Posterior vena cava (tissue), 2 donors: Measurements from ENCODE around the gene HASPIN. TPM values are rescaled to one million over a fixed set of nuclear protein-coding genes. Genes with fewer than 3 reads are reported as not detected.

Experiments used
- DNase-seq: peaks from one replicate; pipeline ENCODE4 v3.0.0-alpha.2; 2020; ENCODE audit warnings: low spot score
- intact Hi-C, 2 donors: fragments of 100-400 bp; cut with DNase I; formaldehyde crosslinking; loops; one replicate each; pipeline versions ENCODE4 v1.14.1 to v1.14.2; 2022 to 2023
- total RNA-seq, 2 donors: library from RNA; stranded (reverse); fragmentation: NEBNext Ultra II Directional; extraction: Animal tissue kit (Norgen Biotek cat#: 25700); gene quantifications; one replicate each; pipeline ENCODE4 v1.2.1, GENCODE V29; 2021
- donor health status: DM: yes; HTN: yes; CAD: no.
- donor health status: DM: yes; HTN: yes; CAD: no.

HASPIN gene
- total RNA-seq, 2 donors from 2014 or later = 0.24 TPM; not detected in 1

DNA sequence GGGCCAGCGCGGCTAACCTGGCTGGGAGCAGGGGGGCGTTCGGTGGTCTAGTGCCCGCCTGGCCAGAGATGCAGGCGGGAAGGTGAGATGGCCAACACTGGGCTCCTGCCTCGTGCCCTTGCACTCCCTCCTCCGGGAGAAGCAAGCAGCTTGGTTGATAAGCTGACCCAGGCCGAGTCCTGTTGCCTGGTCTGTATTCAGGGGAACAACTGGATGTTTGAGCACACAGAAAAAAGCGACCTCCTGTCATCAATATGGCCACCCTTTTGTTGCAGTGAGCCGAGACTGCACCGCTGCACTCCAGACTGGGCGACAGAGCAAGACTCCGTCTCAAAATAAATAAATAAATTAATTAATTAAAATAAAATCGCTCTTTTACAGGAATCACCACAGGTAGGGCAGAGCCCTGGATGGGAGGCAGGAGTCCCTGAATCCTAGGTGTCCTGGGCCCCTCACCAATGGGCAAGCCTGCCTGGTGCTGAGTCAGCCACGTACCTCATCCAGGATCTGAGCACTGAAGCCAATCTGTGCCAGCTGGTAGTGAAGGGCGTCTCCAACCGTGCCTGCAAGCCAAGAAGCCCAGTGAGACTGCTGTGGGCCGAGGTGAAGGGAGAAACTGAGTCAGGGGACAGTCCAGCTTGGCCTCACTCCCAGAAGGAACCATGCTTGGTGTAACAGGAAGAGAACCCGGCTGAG lies 31.8 kb downstream of the HASPIN start:
- DNase-seq = no peak
- intact Hi-C loops = no loop called here

DNA sequence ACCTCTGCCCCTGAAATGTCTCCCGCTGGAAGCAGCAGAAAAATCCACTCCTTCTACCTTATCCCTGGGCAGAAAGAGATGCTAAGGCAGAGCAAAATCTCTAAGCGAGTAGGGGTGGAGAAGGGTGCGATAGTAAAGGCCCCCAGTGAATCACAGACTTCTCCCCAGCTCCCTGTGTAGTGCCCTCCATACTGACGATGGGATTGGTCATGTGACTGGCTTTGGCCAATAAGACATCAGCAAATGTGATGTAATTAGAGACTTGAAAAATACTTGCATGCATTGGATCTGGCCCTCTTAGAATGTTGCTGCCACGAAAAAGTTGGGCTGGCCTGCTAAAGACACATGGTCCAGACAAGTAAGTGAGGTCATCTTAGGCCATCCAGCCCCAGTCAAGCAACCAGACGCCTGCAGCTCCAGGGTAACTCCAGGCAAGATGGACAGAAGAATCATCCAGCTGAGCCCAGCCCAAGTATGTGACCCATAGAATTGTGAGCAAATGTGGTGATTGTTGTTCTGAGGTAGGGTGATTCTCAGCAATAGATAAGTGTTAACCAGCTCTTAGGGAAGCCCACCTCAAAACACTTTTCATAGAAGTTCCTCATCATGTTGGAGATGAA lies 36.0 kb downstream of the HASPIN start:
- DNase-seq = no peak
- intact Hi-C loops = loop anchor here in 1 of 2 donors (5.0 kb wide), 1 partner anchor 643 kb away; no protein-coding TSS in a partner anchor

GRCh38 chr17:3761036-3761917 lies 37.6 kb downstream of the HASPIN start:
- DNase-seq = peak; percentile 58
- intact Hi-C loops = loop anchor here in 1 of 2 donors (1.0 to 5.0 kb wide), 2 partner anchors 15 to 641 kb away; no protein-coding TSS in a partner anchor

- peak; percentile 67 for DNase-seq
- intact Hi-C loops = loop anchor here in 1 of 2 donors (1.0 to 5.0 kb wide), 2 partner anchors 14 to 640 kb away; no protein-coding TSS in a partner anchor
These were observed 38.2 kb downstream of the HASPIN start for GRCh38 chr17:3761918-3762380.

GRCh38 chr17:3762922-3763776 lies 39.4 kb downstream of the HASPIN start:
- intact Hi-C loops = loop anchor here in 1 of 2 donors (5.0 kb wide), 1 partner anchor 639 kb away; no protein-coding TSS in a partner anchor
- DNase-seq = peak; percentile 58

DNA sequence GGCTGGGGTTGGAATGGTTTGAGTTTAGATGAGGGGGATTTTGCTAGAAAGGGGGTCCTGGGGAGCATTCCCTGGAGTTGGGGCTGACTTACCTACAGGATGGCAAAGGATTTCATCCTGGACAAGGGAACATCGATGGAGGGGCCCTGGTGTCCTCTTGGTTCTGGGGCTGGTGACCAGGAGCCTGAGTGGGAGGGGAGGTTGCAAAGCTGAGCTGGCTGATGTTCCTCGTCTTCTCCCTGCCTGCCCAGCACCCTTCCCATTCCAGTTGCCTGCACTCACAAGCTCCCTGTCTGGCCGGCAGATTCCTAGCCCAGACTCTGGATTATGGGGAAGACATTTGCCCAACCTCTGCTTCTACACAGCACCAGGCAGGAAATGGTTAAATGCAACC lies 40.1 kb downstream of the HASPIN start:
- intact Hi-C loops = loop anchor here in 1 of 2 donors (5.0 kb wide), 1 partner anchor 639 kb away; no protein-coding TSS in a partner anchor

GRCh38 chr17:3765981-3766380 lies 42.3 kb downstream of the HASPIN start:
- intact Hi-C loops = no loop called here

More for the DNA sequence above, 40.1 kb downstream of the HASPIN start:
- DNase-seq = no peak

DNA sequence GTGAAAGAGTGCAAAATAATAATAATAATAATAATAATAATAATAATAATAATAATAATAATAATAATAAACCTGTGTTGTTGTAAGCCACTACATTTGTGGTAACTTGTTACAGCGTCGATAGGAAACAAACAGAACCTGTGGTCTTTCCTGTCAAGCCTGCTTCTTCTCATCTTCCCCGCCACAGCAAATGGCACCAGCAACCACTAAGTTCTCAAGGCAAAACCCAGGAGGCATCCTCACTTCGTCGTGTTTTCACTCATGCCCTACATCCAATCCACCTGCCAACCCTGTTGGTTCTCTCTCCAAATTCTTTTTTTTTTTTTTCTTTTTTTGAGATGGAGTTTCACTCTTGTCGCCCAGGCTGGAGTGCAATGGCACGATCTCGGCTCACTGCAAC lies 43.1 kb downstream of the HASPIN start:
- intact Hi-C loops = no loop called here
- no peak for DNase-seq

More at GRCh38 chr17:3765981-3766380, 42.3 kb downstream of the HASPIN start:
- no peak for DNase-seq

DNA sequence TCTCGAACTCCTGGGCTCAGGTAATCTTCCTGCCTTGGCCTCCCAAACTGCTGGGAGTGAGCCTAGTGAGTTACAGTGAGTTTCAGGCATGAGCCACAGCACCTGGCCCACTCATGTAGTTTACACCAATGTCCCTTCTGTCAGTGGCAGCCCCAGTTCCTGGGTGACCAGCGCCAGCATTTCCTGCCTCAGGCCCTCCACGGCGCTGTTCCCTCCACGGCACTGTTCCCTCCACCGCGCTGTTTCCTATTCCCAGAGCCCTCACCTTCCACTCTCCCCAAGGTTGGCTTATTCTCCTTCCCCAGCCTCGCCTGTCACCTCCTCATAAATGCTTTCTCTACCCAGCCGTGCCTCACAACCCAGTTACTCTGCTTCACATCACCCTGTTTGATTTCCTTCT lies 44.6 kb downstream of the HASPIN start:
- no peak for DNase-seq
- intact Hi-C loops = no loop called here

DNA sequence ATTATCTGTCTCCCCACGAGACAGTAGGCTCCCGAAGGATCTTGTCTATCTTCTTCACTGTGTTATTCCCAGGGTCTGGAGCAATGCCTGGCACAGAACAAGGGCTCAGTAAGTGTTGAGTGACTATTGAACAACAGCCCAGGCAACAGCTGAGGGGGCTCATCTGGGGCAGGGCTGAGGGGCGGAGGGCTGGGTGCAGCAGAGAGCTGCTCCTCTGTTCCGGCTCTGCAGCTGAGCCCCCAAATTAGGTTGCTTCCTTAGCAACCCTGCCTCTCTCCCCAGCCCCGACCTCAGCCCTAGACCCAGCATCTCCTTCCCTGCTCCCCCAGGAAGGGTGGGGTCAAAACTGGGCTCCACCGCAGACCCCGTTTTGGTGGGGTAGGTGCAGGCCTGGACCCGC lies 45.1 kb downstream of the HASPIN start:
- no peak for DNase-seq
- intact Hi-C loops = no loop called here

- intact Hi-C loops = no loop called here
- DNase-seq = no peak
These were observed 46.8 kb downstream of the HASPIN start for GRCh38 chr17:3770466-3770865.

DNA sequence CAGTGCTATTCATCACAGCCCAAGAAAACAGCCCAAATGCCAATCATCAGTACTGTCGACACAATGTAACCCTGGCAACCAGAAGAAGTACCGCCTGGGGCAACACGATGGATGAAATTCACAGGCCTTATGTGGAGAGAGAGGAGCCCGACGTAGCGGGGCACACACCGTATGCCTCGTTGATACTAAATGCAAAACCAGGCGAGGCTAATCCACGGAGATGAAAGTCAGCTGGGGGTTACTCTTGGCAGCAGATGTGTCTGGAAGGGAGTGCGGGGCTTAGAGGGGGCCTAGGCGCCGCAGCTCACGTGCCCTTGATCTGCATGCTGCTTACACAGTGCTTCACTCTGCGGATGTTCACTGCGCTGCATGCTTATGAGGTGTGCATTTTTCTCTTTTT lies 47.4 kb downstream of the HASPIN start:
- intact Hi-C loops = no loop called here
- no peak for DNase-seq

DNA sequence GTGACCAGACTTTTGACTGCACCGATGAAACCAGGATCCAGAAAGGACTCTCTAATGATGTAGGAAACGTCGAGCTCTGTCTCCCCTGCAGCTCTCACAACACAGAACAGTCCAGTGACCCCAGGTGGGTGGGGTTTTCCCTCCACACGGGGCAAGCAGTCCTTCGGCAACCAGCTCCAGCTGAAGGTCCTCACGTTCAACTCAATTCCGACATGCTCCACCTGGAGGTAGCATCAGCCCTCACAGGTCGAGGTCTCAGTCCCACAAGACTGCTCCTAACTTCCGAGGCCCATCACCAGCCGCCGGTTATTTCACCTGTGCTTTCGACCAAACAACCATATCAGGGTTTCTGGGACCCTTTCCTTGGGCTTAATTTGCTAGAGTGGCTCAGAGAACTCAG lies 49.1 kb downstream of the HASPIN start:
- intact Hi-C loops = no loop called here
- no peak for DNase-seq

- intact Hi-C loops = no loop called here
- DNase-seq = no peak
These were observed 49.8 kb downstream of the HASPIN start for GRCh38 chr17:3773511-3773910.

- no peak for DNase-seq
- intact Hi-C loops = no loop called here
These were observed 50.3 kb downstream of the HASPIN start for GRCh38 chr17:3773966-3774365.
